Gastroesophageal sphincter (tissue), 4 donors: ENCODE data around the gene MMP2. TPM values are rescaled to one million over a fixed set of nuclear protein-coding genes. Genes with fewer than 3 reads are reported as not detected.

Experiments used
- ATAC-seq: fragments of 150-250 bp; one replicate; pipeline ENCODE4 v1.9.1; 2016; ENCODE audit warnings: mild to moderate bottlenecking, moderate library complexity
- H3K27ac ChIP-seq, 4 donors: fragments of 200-600 bp; sonication (generic) in 3 of 4; 1 replicate in 3 of 4; 2 replicates in 1 of 4; pipeline ENCODE4 v1.5.1; 2016 to 2019
- H3K27me3 ChIP-seq: fragments of 200-600 bp; sonication (generic); one replicate; pipeline ENCODE4 v1.5.1; 2019
- H3K36me3 ChIP-seq, 2 donors: fragments of 200-600 bp; sonication (generic); one replicate each; pipeline ENCODE4 v1.5.1; 2019; ENCODE audit warnings: control low read depth in 1 of 2
- H3K4me1 ChIP-seq, 3 donors: fragments of 200-600 bp; sonication (generic); 1 replicate in 2 of 3; 2 replicates in 1 of 3; pipeline ENCODE4 v1.5.1; 2016 to 2019; ENCODE audit warnings: control low read depth in 2 of 3
- H3K4me3 ChIP-seq, 2 donors: fragments of 200-600 bp; sonication (generic); one replicate each; pipeline ENCODE4 v1.5.1; 2019; ENCODE audit warnings: mild to moderate bottlenecking in 1 of 2, moderate library complexity in 1 of 2
- H3K9me3 ChIP-seq, 3 donors: fragments of 200-600 bp; sonication (generic); one replicate each; pipeline ENCODE4 v1.5.1; 2017 to 2019; ENCODE audit warnings: control low read depth in 2 of 3
- EP300 ChIP-seq: sonication (generic); formaldehyde crosslinking; IDR thresholded peaks from one replicate; pipeline ENCODE4 v1.6.1; 2017; ENCODE audit warnings: antibody characterized with exemption, mild to moderate bottlenecking
- POLR2A ChIP-seq, 2 donors: fragments of 450-650 bp; IDR thresholded peaks; one replicate each; pipeline ENCODE4 v1.6.1; 2017; ENCODE audit warnings: antibody characterized with exemption in 2 of 2, mild to moderate bottlenecking in 2 of 2, moderate library complexity in 1 of 2
- POLR2AphosphoS5 ChIP-seq: sonication (generic); formaldehyde crosslinking; IDR thresholded peaks from one replicate; pipeline ENCODE4 v1.6.1; 2017; ENCODE audit warnings: antibody characterized with exemption
- WGBS, 2 donors: methylation state at CpG; one replicate each; pipeline ENCODE4 v1.1.5; 2018; ENCODE audit warnings: low coverage in 1 of 2; 5-methylcytosine and 5-hydroxymethylcytosine counted together
- total RNA-seq, 4 donors: library from RNA; depleted of rRNA; stranded (reverse); fragments of >200 nt; gene quantifications; one replicate each; pipeline ENCODE4 v1.1.0, GENCODE V29; 2016
- TF ChIP-seq, protein P1 (sequence below), 4 experiments: fragments of 200-600 bp in 2 of 4; fragments of 450-650 bp in 2 of 4; sonication (generic) in 1 of 4; IDR thresholded peaks; one replicate each; pipeline ENCODE4 v1.5.1; 2017 to 2019; ENCODE audit warnings: antibody characterized with exemption in 4 of 4, mild to moderate bottlenecking in 2 of 4, moderate library complexity in 2 of 4

Gene MMP2
- total RNA-seq, 4 donors from 2014 or later = 155 to 309 (median 265) TPM

- no peak for ATAC-seq
Observed at GRCh38 chr16:55526441-55526840, 47.4 kb downstream of the MMP2 start.

GRCh38 chr16:55527885-55528284 lies 48.9 kb downstream of the MMP2 start:
- TF ChIP-seq, protein P1, sequence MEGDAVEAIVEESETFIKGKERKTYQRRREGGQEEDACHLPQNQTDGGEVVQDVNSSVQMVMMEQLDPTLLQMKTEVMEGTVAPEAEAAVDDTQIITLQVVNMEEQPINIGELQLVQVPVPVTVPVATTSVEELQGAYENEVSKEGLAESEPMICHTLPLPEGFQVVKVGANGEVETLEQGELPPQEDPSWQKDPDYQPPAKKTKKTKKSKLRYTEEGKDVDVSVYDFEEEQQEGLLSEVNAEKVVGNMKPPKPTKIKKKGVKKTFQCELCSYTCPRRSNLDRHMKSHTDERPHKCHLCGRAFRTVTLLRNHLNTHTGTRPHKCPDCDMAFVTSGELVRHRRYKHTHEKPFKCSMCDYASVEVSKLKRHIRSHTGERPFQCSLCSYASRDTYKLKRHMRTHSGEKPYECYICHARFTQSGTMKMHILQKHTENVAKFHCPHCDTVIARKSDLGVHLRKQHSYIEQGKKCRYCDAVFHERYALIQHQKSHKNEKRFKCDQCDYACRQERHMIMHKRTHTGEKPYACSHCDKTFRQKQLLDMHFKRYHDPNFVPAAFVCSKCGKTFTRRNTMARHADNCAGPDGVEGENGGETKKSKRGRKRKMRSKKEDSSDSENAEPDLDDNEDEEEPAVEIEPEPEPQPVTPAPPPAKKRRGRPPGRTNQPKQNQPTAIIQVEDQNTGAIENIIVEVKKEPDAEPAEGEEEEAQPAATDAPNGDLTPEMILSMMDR (IDR thresholded peaks at IDR 0.05) = no peak
- no peak for TF ChIP-seq POLR2A (IDR thresholded peaks at IDR 0.05)
- no peak for TF ChIP-seq POLR2AphosphoS5
- no peak for TF ChIP-seq EP300
- Histone ChIP-seq H3K9me3 (no peaks in the 10 kb centered on the region), H3K27me3 (no peaks in the 10 kb centered on the region), H3K4me3 (no peak overlapping the region), H3K36me3 (peaks cover 0 to 15% of the 10 kb centered on the region in 2 donors), H3K4me1 (no peaks in the 10 kb centered on the region), H3K27ac (no peak overlapping the region)
- no peak for ATAC-seq

More at GRCh38 chr16:55526441-55526840, 47.4 kb downstream of the MMP2 start:
- H3K36me3 ChIP-seq = peaks cover 0 to 10% of the 10 kb centered on the region in 2 donors
- no peak overlapping the region for H3K4me3 ChIP-seq
- no peaks in the 10 kb centered on the region for H3K27me3 ChIP-seq
- peaks cover 0 to 11% (median 0%) of the 10 kb centered on the region in 3 donors for H3K9me3 ChIP-seq
- 13 to 17% methylated on average over 2 of the region's 2 CpGs for WGBS, 2 donors
- TF ChIP-seq POLR2A (IDR thresholded peaks at IDR 0.05) (no peak), POLR2AphosphoS5 (no peak), EP300 (no peak)
- TF ChIP-seq, protein P1 (IDR thresholded peaks at IDR 0.05) = no peak
- no peaks in the 10 kb centered on the region for H3K4me1 ChIP-seq
- H3K27ac ChIP-seq = no peak overlapping the region

DNA sequence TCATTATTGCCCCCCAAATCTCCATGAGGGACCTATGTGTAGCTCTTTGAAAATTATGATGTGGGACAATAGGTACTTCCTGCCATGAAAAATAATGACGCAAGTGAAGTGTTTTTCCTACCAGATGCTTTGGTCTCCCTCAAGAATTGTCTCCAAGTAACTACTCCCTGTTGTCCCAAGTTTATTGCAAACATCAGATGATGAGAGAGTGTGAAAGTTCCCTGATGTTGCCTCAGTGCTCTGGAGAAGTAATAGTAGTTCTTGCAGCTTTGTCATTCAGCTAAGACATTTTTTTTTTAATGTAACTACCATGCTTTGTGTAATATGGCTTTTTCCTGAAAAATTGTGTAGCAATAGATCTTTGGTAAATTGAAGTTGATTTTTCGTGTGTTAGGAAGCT lies 50.0 kb downstream of the MMP2 start:
- H3K27me3 ChIP-seq = no peaks in the 10 kb centered on the region
- H3K9me3 ChIP-seq = no peaks in the 10 kb centered on the region
- no peak overlapping the region for H3K4me3 ChIP-seq
- H3K36me3 ChIP-seq = peaks cover 0 to 15% of the 10 kb centered on the region in 2 donors
- TF ChIP-seq, protein P1 (IDR thresholded peaks at IDR 0.05) = no peak
- TF ChIP-seq EP300 = no peak
- no peak for TF ChIP-seq POLR2A (IDR thresholded peaks at IDR 0.05)
- TF ChIP-seq POLR2AphosphoS5 = no peak
- H3K27ac ChIP-seq = no peak overlapping the region
- H3K4me1 ChIP-seq = no peaks in the 10 kb centered on the region
- ATAC-seq = peak; percentile 72
- 77 to 85% methylated on average over 2 of the region's 2 CpGs for WGBS, 2 donors

DNA sequence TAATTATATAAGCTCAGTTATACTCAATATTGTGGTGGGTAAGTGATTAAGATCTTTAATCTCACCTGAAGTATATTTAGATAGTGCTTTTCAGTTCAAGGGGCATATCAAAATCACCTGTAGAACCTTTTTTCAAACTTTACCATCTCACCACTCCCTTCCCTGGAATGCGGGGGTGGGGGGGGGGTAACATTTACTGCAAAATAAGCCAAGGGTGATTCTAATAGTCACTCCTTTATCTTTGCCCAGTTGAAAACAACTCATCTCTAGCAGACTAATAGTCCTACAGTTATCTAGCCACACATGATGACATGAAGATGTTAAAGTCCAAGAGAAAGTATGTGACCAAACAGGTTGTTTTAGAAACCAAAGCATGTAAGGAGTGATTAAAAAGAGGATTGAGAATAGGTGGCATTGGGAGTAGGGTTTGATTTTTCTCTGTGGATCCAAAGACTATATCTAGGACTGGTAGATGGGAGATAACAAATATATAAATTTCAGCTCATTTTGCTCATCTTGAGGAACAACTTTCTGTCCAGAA lies 51.4 kb downstream of the MMP2 start:
- ATAC-seq = no peak

DNA sequence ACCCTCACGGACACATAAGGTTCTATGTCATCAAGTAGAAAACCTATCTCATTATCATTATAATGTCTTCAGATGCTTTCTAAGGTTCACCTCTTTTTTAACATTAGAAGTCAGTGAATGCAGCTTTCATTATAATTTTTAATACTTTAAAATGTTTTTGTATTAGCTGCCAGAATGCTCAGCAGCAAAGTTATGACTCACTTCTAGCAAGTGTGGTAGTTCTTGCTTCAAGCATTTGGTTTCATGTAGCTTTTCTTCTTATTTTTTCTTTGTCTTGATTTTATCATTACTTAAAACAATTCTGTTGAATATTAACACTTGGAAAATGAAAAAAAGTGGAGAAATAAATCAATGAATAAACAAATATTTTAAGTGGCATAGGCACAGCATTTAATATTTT lies 53.2 kb downstream of the MMP2 start:
- no peaks in the 10 kb centered on the region for H3K27me3 ChIP-seq
- ATAC-seq = no peak
- H3K4me3 ChIP-seq = no peak overlapping the region
- TF ChIP-seq, protein P1 (IDR thresholded peaks at IDR 0.05) = no peak
- TF ChIP-seq POLR2A (IDR thresholded peaks at IDR 0.05) (no peak), EP300 (no peak), POLR2AphosphoS5 (no peak)
- 87 to 100% methylated on average over 1 of the region's 1 CpG for WGBS, 2 donors
- peaks cover 0 to 15% of the 10 kb centered on the region in 2 donors for H3K36me3 ChIP-seq
- H3K9me3 ChIP-seq = no peaks in the 10 kb centered on the region
- no peak overlapping the region for H3K27ac ChIP-seq
- no peaks in the 10 kb centered on the region for H3K4me1 ChIP-seq

More for the DNA sequence above, 51.4 kb downstream of the MMP2 start:
- Histone ChIP-seq H3K4me1 (no peaks in the 10 kb centered on the region), H3K27me3 (no peaks in the 10 kb centered on the region), H3K27ac (no peak overlapping the region), H3K9me3 (no peaks in the 10 kb centered on the region), H3K4me3 (no peak overlapping the region), H3K36me3 (peaks cover 0 to 15% of the 10 kb centered on the region in 2 donors)
- 91% methylated on average over 1 of the region's 1 CpG; no CpG with 5 or more reads in 1 of the 2 donors for WGBS, 2 donors
- TF ChIP-seq POLR2A (IDR thresholded peaks at IDR 0.05) = no peak
